ENCODE measurements around the gene MAP2K5.

DNA sequence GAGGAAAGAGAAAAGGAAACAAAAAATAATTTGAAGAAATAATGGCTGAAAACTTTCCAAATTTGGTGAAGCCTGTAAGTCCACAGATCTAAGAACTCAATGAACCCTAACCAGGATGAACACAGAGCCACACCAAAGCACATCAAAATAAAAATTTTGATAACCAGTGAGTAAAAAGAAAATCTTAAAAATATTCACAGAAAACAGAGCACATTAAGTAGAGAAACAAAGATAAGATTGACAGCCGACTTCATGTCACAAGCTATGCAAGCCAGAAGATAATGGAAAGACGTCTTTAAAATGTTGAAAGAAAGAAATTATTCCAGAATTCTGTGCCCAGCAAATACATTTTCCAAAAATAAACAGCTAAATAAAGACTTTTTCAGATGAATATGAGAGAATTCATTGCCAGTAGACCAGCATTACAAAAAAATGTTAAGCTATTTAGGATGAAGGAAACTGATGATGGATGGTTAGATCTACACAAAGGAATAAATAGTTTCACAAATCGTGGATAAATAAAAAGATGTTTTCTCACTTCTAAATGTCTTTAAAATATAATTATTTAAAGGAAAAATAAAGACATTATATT is 142.6 kb downstream of the MAP2K5 start:
- TF ChIP-seq CHD2 (IDR thresholded peaks at IDR 0.05; ENCODE audit: low read length, partially characterized antibody): no peak
- no peak for TF ChIP-seq POLR2A (IDR thresholded peaks at IDR 0.05; ENCODE audit: low read length)
- TF ChIP-seq, protein P1, sequence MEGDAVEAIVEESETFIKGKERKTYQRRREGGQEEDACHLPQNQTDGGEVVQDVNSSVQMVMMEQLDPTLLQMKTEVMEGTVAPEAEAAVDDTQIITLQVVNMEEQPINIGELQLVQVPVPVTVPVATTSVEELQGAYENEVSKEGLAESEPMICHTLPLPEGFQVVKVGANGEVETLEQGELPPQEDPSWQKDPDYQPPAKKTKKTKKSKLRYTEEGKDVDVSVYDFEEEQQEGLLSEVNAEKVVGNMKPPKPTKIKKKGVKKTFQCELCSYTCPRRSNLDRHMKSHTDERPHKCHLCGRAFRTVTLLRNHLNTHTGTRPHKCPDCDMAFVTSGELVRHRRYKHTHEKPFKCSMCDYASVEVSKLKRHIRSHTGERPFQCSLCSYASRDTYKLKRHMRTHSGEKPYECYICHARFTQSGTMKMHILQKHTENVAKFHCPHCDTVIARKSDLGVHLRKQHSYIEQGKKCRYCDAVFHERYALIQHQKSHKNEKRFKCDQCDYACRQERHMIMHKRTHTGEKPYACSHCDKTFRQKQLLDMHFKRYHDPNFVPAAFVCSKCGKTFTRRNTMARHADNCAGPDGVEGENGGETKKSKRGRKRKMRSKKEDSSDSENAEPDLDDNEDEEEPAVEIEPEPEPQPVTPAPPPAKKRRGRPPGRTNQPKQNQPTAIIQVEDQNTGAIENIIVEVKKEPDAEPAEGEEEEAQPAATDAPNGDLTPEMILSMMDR (IDR thresholded peaks at IDR 0.05): no peak
